C4-2B (cell line): ENCODE measurements around the gene MINDY2.

ENCODE experiments used
- ZFX ChIP-seq: fragments of 450-650 bp; IDR thresholded peaks from 2 replicates; pipeline ENCODE4 v1.6.1; 2017
- TF ChIP-seq, protein P1 (sequence below): fragments of 450-650 bp; conservative IDR thresholded peaks from 2 replicates; pipeline ENCODE4 v1.5.1; 2017; ENCODE audit warnings: mild to moderate bottlenecking

DNA sequence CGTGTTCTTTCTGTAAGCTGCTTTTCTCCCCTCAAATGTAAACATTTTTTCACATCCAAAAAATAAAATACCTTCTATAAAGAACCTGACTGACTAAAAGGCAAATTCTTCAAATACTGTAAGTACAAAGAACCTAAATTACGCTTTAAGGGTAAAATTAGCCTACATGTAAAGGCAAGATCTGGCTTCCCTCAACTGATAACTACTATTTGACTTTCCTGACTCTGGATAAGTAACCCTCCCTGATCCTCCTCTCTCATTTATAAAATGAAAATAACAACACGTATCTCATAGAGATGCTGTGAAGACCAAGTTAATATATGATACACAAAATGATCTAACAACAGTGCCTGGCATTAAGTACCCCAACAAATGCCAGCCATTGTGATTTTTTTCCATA lies 33.8 kb upstream of the MINDY2 start:
- TF ChIP-seq, protein P1, sequence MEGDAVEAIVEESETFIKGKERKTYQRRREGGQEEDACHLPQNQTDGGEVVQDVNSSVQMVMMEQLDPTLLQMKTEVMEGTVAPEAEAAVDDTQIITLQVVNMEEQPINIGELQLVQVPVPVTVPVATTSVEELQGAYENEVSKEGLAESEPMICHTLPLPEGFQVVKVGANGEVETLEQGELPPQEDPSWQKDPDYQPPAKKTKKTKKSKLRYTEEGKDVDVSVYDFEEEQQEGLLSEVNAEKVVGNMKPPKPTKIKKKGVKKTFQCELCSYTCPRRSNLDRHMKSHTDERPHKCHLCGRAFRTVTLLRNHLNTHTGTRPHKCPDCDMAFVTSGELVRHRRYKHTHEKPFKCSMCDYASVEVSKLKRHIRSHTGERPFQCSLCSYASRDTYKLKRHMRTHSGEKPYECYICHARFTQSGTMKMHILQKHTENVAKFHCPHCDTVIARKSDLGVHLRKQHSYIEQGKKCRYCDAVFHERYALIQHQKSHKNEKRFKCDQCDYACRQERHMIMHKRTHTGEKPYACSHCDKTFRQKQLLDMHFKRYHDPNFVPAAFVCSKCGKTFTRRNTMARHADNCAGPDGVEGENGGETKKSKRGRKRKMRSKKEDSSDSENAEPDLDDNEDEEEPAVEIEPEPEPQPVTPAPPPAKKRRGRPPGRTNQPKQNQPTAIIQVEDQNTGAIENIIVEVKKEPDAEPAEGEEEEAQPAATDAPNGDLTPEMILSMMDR: no peak
- TF ChIP-seq ZFX: no peak
